ENCODE measurements around the gene SLC25A12. TPM values are rescaled to one million over a fixed set of nuclear protein-coding genes. Genes with fewer than 3 reads are reported as not detected.

SLC25A12 gene
- total RNA-seq, 2 experiments from 2014 or later, result 8.7 to 9.5 TPM

GRCh38 chr2:171803757-171804156 lies 90.3 kb downstream of the SLC25A12 start:
- no peaks in the 10 kb centered on the region for H3K27me3 Mint-ChIP-seq
- no peaks in the 10 kb centered on the region for H3K27me3 ChIP-seq (ENCODE audit: control insufficient read depth in 1 of 2, insufficient read depth in 2 of 2, low read length in 2 of 2)
- intact Hi-C loops (cut with DNase I, micrococcal nuclease), result no loop called here
- TF ChIP-seq CTCF (IDR thresholded peaks at IDR 0.05), result no peak
- H3K36me3 Mint-ChIP-seq (ENCODE audit: low read depth), result peaks cover 76% of the 10 kb centered on the region
- no peaks in the 10 kb centered on the region for H3K9me3 ChIP-seq (ENCODE audit: control insufficient read depth in 1 of 2, insufficient read depth in 1 of 2, low read length in 2 of 2)
- H3K27ac ChIP-seq (ENCODE audit: low read depth in 1 of 2, low read length in 2 of 2), result no peak overlapping the region
- H3K4me3 Mint-ChIP-seq, result no peak overlapping the region
- ATAC-seq (ENCODE audit: poor library complexity), result no peak
- H3K4me1 Mint-ChIP-seq (ENCODE audit: low read depth), result no peaks in the 10 kb centered on the region
- no peak overlapping the region for H3K4me3 ChIP-seq (ENCODE audit: low read length)
- H3K27ac Mint-ChIP-seq, result no peak overlapping the region
- DNase-seq, result no peak
- H3K36me3 ChIP-seq (ENCODE audit: insufficient read depth, low read length), result peaks cover 25% of the 10 kb centered on the region
- no peaks in the 10 kb centered on the region for H3K4me1 ChIP-seq (ENCODE audit: insufficient read depth, low read length)
- H3K9me3 Mint-ChIP-seq, result no peaks in the 10 kb centered on the region
- ChIA-PET POLR2A (no interaction called here), CTCF (no interaction called here)

DNA sequence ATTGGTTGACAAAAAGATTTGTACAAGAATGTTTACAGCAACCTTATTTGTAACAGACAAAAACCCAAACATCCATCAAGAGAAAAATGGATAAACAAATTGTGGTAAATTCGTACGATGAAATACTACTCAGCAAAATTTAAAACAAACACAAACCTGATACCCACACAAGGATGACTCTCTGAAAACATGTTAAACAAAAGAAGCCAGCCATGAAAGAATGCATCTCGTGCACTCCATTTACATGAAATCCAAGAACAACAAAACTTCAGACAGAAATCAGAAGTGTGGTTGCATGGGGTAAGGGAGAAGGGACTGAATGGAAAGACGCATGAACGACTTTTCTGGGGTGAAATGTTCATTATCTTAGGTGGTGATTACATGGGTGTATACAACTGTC lies 93.4 kb downstream of the SLC25A12 start:
- H3K9me3 Mint-ChIP-seq, result no peaks in the 10 kb centered on the region
- H3K36me3 Mint-ChIP-seq (ENCODE audit: low read depth), result peaks cover 50% of the 10 kb centered on the region
- CTCF ChIA-PET, result no interaction called here
- intact Hi-C loops (cut with DNase I, micrococcal nuclease), result no loop called here
- DNase-seq, result no peak
- Histone ChIP-seq H3K9me3 (ENCODE audit: control insufficient read depth in 1 of 2, insufficient read depth in 1 of 2, low read length in 2 of 2) (no peaks in the 10 kb centered on the region), H3K27ac (ENCODE audit: low read depth in 1 of 2, low read length in 2 of 2) (no peak overlapping the region), H3K36me3 (ENCODE audit: insufficient read depth, low read length) (peaks cover 8% of the 10 kb centered on the region), H3K4me1 (ENCODE audit: insufficient read depth, low read length) (no peaks in the 10 kb centered on the region), H3K4me3 (ENCODE audit: low read length) (no peak overlapping the region), H3K27me3 (ENCODE audit: control insufficient read depth in 1 of 2, insufficient read depth in 2 of 2, low read length in 2 of 2) (no peaks in the 10 kb centered on the region)
- no peak overlapping the region for H3K27ac Mint-ChIP-seq
- POLR2A ChIA-PET, result no interaction called here
- H3K4me1 Mint-ChIP-seq (ENCODE audit: low read depth), result peaks cover 6% of the 10 kb centered on the region
- ATAC-seq (ENCODE audit: poor library complexity), result no peak
- no peak overlapping the region for H3K4me3 Mint-ChIP-seq
- H3K27me3 Mint-ChIP-seq, result no peaks in the 10 kb centered on the region
- no peak for TF ChIP-seq CTCF (IDR thresholded peaks at IDR 0.05)

DNA sequence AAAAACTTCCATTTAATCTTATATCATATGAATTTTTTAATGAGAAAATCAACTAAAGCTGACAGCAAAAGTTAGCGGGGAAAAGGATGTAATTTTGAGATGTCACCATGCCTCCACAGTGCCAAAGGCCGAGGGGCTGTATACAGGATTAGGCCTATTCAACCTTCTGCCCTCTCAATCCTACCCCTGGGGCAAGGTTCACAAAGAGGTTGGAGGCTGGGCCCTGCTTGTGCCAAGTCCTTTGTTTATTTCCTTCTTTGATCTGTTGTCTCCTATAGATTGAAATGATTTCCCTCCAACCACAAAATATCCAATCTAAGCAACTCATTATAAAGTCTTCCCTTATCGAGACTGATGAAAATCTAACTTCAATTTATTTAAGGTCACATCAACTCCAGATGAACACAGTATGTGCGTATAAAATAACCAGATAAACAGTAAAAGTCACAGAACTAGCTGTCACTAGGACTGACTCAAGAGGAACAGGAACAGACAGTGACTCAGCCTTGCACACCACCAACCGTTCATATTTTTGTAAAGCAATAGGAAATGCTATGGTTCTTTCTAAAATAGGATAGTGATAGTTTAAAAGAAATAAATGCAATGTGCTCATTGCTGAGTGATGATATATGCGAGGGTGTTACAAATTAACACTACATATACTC lies 95.8 kb downstream of the SLC25A12 start:
- no peaks in the 10 kb centered on the region for H3K27me3 Mint-ChIP-seq
- Histone ChIP-seq H3K4me3 (ENCODE audit: low read length) (no peak overlapping the region), H3K27me3 (ENCODE audit: control insufficient read depth in 1 of 2, insufficient read depth in 2 of 2, low read length in 2 of 2) (no peaks in the 10 kb centered on the region), H3K27ac (ENCODE audit: low read depth in 1 of 2, low read length in 2 of 2) (no peak overlapping the region), H3K4me1 (ENCODE audit: insufficient read depth, low read length) (no peaks in the 10 kb centered on the region), H3K36me3 (ENCODE audit: insufficient read depth, low read length) (peaks cover 15% of the 10 kb centered on the region), H3K9me3 (ENCODE audit: control insufficient read depth in 1 of 2, insufficient read depth in 1 of 2, low read length in 2 of 2) (no peaks in the 10 kb centered on the region)
- no peak overlapping the region for H3K27ac Mint-ChIP-seq
- intact Hi-C loops (cut with DNase I, micrococcal nuclease), result no loop called here
- peaks cover 15% of the 10 kb centered on the region for H3K4me1 Mint-ChIP-seq (ENCODE audit: low read depth)
- peak in 2 of 14 experiments; percentile 12 to 14 for DNase-seq
- TF ChIP-seq CTCF (IDR thresholded peaks at IDR 0.05), result no peak
- no peak overlapping the region for H3K4me3 Mint-ChIP-seq
- no peak for ATAC-seq (ENCODE audit: poor library complexity)
- peaks cover 51% of the 10 kb centered on the region for H3K36me3 Mint-ChIP-seq (ENCODE audit: low read depth)
- H3K9me3 Mint-ChIP-seq, result no peaks in the 10 kb centered on the region
- CTCF ChIA-PET, result no interaction called here
- POLR2A ChIA-PET, result no interaction called here
